Measurements from ENCODE around the gene LUC7L2. TPM values are rescaled to one million over a fixed set of nuclear protein-coding genes. Genes with fewer than 3 reads are reported as not detected.
"Not testable (repeated sequence)": the region's sequence is repeated elsewhere in the genome, so short reads cannot be mapped to it uniquely, and the experiment has no call there.

LUC7L2 gene
- total RNA-seq, 1 donor from 2014 or later = 33.0 TPM

DNA sequence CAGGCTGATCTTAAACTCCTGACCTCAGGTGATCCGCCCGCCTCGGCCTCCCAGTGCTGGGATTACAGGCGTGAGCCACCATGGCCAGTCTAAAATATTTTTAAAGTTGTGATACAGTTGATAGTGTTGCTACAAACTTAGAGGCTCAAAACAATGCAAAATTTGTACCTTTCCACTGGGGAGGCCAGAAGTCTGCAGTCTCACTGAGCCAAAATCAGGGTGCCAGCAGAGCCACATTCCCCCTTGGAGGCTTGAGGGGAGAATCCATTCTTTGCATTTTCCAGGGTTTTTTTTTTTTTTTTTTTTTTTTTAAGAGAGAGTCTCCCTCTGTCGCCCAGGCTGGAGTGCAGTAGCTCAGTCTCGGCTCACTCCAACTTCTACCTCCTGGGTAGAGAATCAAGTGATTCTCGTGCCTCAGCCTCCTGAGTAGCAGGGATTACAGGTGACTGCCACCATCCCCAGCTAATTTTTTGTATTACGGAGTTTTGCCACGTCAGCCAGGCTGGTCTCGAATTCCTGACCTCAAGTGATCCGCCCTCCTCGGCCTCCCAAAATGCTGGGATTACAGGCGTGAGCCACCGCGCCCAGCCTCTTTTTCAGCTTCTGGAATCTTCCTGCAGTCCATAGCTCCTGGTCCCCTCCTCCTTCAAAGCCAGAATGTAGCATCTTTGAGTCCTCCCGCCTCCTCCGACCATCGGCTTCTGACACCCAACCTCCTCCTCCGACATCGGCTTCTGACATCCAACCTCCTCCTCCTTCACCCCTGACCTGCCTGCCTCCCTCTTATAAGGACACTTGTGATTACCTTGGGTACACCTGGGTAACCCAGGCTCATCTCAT lies 86.6 kb downstream of the LUC7L2 start:
- DNase-seq (ENCODE audit: low read depth, low spot score) = no peak

DNA sequence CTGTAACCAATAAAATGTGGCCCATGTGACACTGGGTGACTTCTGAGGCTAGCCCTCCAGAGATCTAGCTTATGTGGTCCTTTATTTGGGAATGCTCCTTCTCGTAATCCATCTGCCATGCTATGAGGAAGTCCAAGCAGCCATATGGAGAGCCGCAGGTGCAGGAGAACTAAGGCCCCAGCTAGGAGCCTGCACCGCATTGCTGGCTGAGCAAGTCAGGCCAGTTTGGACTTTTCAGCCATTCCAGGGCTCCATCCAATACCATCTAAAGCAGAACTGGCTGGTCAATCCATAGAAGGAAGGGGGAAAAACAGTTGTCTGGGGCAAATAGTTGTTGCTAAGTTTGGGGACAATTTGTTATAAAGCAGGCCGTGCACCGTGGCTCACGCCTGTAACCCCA lies 91.2 kb downstream of the LUC7L2 start:
- no peak for DNase-seq (ENCODE audit: low read depth, low spot score)

DNA sequence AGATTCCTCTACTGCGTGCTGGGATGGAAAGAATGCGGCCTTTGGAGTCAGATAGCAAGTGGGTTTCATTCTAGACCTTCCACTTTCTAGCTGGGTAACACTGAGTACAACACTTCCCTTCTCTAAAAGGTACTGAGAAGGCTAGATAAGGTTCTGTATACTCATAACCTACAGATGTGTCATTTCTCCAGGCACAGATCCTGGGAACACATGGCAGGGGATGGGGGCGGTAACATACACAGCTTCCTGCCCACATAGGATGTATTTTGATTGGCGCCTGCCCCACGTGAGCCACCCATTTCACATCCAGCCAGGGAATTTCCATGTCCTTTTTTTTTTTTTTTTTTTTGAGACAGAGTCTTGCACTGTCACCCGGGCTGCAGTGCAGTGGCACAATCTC lies 91.9 kb downstream of the LUC7L2 start:
- DNase-seq (ENCODE audit: low read depth, low spot score) = no peak

DNA sequence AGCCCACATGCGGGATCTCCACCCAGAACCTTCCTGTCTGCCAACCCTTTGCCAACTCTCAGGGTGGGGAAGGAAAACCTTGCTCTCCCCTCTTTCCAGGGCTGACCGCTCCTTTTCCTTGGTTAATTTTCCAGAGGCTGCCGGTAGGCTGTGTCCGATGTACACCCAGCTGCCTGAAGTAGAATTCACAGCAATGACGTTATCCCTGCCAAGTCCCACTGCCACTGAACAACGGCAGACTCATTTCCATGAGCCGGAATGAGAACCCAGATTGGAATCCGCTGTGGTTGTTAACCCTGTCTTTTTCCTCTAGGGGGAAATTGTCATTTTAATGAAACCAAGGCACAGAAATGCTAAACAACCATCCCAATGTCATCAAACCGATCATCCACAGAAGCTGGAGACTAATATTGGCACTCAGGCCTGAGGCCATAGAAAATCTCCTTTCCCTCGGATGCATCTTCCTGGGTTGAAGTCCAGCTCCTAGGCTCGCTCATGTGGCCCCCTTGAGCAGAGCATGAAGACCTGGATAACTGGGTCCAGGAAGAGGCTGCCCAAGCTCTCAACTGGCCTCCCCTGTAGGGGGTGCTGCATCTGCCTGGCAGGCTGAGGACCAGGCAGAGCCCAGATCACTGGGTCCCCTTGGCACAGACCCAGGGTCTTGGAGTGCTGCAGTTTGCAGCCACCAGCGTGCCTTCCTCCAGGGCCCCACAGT lies 93.4 kb downstream of the LUC7L2 start:
- no peak for DNase-seq (ENCODE audit: low read depth, low spot score)

- DNase-seq (ENCODE audit: low read depth, low spot score) = no peak
Observed at GRCh38 chr7:139453673-139454321, 94.1 kb downstream of the LUC7L2 start.

DNA sequence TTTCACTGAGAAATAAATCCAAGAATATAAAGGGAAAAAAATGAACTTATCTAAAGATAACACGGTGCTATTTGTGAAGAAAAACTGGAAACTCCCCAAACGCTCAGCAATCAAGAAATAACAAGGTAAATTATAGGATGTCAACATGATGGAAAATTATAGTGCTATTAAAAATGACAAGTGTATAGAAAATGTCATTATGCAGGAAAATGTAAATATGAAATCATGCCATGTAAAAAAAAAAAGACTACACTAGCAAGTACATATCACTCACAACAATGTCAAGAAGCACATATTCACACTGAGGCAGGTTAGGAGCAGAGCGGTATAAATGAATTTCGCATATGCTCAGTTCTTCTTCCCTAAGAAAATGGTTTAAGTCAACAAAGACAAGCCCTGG lies 96.1 kb downstream of the LUC7L2 start:
- no peak for DNase-seq (ENCODE audit: low read depth, low spot score)

DNA sequence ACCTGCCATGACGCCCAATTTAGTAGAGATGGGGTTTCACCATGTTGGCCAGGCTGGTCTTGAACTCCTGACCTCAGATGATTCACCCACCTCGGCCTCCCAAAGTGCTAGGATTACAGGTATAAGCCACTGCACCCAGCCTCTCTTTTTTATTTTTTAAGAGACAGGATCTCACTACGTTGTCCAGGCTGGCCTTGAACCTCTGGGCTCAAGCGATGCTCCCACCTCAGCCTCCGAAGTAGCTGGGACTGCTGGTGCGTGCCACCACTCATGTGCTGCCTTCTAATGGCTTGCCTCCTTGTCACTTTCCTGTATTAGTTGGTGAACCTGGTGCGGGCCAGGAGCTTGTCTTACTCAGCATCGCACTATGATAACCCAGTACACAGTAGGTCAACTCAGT lies 96.8 kb downstream of the LUC7L2 start:
- no peak for DNase-seq (ENCODE audit: low read depth, low spot score)

- DNase-seq (ENCODE audit: low read depth, low spot score) = no peak
Observed at GRCh38 chr7:139457153-139457946, 97.7 kb downstream of the LUC7L2 start.

DNA sequence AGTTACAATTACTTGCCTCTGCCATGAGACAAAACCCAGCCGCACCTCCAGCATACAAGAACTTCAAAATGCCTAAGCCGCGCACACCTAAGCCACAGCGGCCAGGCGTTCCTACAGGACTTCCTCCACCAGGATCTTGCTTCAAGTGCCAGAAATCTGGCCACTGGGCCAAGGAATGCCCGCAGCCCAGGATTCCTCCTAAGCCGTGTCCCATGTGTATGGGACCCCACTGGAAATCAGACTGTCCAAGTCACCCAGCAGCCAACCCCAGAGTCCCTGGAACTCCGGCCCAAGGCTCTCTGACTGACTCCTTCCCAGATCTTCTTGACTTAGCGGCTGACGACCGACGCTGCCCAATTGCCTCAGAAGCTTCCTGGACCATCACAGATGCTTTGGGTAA lies 103.7 kb downstream of the LUC7L2 start:
- DNase-seq (ENCODE audit: low read depth, low spot score) = not testable (repeated sequence)

DNA sequence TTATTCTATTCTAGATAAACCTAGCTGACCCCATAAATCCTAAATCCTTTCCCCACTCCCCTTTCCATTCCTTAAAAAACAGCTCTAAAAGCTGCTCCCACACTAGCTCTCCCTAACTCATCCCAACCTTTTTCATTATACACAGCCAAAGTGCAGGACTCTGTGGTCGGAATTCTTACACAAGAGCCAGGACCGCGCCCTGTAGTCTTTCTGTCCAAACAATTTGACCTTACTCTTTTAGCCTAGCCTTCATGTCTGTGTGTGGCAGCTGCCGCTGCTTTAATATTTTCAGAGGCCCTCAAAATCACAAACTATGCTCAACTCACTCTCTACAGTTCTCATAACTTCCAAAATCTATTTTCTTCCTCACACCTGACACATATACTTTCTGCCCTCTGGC lies 104.8 kb downstream of the LUC7L2 start:
- DNase-seq (ENCODE audit: low read depth, low spot score) = not testable (repeated sequence)

GRCh38 chr7:139465072-139465471 lies 105.4 kb downstream of the LUC7L2 start:
- not testable (repeated sequence) for DNase-seq (ENCODE audit: low read depth, low spot score)

DNA sequence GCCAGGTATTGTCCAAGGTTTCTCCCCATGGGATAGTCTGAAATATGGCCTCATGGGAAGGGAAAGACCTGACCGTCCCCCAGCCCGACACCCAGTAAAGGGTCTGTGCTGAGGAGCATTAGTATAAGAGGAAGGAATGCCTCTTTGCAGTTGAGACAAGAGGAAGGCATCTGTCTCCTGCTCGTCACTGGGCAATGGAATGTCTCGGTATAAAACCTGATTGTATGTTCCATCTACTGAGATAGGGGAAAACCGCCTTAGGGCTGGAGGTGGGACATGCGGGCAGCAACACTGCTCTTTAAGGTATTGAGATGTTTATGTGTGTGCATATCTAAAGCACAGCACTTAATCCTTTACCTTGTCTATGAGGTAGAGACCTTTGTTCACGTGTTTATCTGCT lies 108.0 kb downstream of the LUC7L2 start:
- not testable (repeated sequence) for DNase-seq (ENCODE audit: low read depth, low spot score)

GRCh38 chr7:139468281-139468680 lies 108.6 kb downstream of the LUC7L2 start:
- not testable (repeated sequence) for DNase-seq (ENCODE audit: low read depth, low spot score)

DNA sequence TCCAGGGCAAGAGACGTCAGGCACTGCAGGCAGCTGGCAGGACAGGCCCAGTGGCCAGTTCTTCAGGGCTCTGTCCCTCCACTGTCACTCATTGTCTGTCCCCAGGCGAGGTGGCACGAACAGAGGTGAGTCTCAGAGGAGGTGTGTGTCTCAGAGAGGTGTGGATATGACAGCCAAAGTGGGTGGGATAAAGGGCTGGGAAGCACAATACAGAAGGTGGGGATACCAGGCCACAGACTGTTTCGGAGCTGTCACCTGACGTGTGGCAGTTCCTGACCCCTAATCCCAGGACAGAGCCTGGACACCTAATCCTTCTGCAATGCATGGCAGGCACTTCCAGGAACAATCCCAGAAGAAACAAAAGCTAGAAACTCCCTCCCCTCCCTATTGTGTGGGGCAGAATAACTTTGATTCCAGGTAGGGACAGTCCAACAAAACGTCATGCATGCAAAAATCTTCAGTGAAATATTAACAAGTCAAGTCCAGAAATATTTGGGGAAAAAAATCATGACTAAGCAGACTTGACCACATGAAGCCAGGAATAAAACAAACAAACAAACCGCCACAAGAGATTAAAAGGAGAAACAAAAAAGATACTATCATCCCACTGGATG lies 112.2 kb downstream of the LUC7L2 start:
- no peak for DNase-seq (ENCODE audit: low read depth, low spot score)

Other genes with a start within 250 kb of the LUC7L2 start
- 2.7 and 5.1 TPM in 2 replicates for gene UBN2, start 128.7 kb upstream of the LUC7L2 start, total RNA-seq
- gene FMC1, start 18.6 kb upstream of the LUC7L2 start, total RNA-seq = 6.7 and 10.0 TPM in 2 replicates
- gene KLRG2, start 123.8 kb downstream of the LUC7L2 start, total RNA-seq = 0.07 TPM in 1 of 2 replicates, not detected in the other
- gene CLEC2L, start 163.8 kb downstream of the LUC7L2 start, total RNA-seq = not detected in 2 replicates

Data from pulmonary artery endothelial cell (primary cell).